GM18873 (cell line): ENCODE results near the gene PIGS.
"Not testable (repeated sequence)": the region's sequence is repeated elsewhere in the genome, so short reads cannot be mapped to it uniquely, and the experiment has no call there.

ENCODE experiments used
- ATAC-seq: cut with Tn5 transposase; IDR thresholded peaks from one replicate; pipeline ENCODE4 v1.9.1; 2021; ENCODE audit warnings: mild to moderate bottlenecking, moderate library complexity, moderate number of reproducible peaks; ENCODE audit not compliant: unreplicated experiment, low FRiP score

PIGS gene

GRCh38 chr17:28532050-28532960, 39.0 kb downstream of the PIGS start:
- ATAC-seq = no peak

DNA sequence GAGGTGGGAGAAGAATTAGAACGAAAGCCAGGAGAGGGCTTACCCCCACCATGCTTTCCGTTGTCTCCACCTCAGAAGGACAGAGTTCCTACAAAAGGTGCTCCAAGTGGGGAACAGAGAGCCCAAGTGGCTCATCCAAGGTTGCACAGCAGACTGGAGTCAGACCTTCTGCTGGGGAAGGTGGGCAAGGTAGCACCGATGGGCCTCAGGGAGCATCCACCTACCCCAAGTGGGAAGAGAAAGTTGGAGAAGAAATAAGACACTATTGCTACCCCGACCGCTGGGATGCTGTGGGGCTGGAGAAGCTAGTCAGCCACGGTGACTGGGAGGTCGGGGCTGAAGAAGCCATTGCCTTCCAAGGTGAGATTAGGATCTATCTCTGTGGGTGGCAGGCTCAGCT, 40.4 kb downstream of the PIGS start:
- no peak for ATAC-seq

- ATAC-seq = no peak
Measured at GRCh38 chr17:28530250-28530649, 41.1 kb downstream of the PIGS start.

DNA sequence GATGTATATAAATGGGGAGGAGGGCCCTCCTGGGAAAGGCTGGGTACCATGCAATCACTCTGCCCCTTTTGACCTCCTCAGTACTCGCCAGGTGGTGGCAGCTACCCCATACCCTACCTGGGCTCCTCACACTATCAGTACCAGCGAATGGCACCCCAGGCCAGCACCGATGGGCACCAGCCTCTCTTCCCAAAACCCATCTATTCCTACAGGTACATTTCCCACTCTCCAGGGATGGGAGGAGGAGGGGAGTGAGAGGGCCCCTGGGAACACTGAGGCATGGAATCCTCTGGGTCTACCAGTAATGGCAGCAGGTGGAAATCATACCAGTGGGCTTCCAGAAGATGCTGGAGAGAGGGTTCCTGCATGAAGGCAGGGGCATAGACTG, 42.3 kb downstream of the PIGS start:
- no peak for ATAC-seq

- no peak for ATAC-seq
Measured at GRCh38 chr17:28528327-28529012, 42.9 kb downstream of the PIGS start.

- ATAC-seq = no peak
Measured at GRCh38 chr17:28527859-28528258, 43.5 kb downstream of the PIGS start.

DNA sequence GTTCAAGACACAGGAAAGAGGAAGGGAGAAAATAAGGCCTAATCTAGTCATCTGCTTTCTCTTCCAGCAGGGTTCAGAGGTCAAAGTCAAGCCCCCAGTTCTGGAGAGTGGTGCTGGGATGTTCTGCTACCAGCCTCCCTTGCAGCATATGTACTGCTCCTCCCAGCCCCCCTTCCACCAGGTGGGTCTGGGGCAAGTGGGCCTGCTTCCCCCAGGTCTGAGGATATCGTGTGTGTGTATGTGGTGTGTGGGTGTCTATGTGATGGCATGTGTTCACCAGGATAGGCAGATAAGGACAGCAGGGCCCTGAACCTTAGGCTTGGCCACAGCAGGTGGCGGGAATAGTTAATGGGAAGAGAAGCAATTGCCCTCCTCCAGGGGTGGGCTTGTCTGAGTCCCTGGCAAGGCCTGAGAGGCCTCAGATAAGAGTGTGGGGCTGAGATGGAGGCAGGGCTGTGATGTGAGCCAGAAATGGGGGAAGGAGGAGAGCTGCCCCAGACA, 44.1 kb downstream of the PIGS start:
- no peak for ATAC-seq

- ATAC-seq = no peak
Measured at GRCh38 chr17:28526381-28526780, 44.9 kb downstream of the PIGS start.

GRCh38 chr17:28524476-28525424, 46.6 kb downstream of the PIGS start:
- ATAC-seq = no peak

DNA sequence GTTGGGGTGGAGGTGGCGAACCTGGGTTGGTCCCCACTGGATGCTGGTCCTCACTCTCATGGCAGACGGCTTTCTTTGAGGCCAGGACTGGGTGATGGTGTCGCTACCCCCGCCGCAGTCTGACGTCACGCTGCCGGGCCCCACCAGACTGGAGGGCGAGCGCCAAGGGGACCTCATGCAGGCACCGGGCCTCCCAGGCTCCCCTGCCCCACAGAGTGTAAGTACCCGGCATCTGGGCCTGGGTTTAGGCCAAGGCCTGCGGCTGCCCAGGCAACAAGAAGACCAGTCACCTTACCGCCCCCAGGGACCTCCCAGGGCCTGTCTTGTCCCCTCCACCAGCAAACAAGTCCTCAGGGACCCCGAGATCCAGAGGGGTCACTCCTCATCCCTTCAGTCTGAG, 47.4 kb downstream of the PIGS start:
- ATAC-seq = no peak

DNA sequence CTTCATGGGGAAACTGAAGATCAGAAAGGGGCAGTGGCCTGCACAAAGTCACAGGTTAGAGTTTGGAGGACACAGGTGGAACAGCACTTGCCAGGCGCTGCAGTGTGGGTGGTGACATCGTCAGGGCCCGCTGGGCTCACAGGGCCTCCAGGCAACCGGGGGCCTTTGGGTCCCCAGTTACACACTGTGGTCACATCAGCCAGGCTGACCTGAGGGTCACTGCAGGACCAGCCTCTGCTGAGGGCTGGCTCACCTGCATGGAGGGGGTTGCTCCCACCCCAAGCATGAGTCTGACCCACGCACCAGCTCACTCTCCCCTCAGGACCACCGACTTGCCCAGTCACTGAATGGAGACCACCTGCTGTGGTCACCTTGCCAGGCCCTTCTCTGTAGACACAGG, 48.1 kb downstream of the PIGS start:
- ATAC-seq = no peak

GRCh38 chr17:28522281-28522680, 49.0 kb downstream of the PIGS start:
- ATAC-seq = not testable (repeated sequence)

DNA sequence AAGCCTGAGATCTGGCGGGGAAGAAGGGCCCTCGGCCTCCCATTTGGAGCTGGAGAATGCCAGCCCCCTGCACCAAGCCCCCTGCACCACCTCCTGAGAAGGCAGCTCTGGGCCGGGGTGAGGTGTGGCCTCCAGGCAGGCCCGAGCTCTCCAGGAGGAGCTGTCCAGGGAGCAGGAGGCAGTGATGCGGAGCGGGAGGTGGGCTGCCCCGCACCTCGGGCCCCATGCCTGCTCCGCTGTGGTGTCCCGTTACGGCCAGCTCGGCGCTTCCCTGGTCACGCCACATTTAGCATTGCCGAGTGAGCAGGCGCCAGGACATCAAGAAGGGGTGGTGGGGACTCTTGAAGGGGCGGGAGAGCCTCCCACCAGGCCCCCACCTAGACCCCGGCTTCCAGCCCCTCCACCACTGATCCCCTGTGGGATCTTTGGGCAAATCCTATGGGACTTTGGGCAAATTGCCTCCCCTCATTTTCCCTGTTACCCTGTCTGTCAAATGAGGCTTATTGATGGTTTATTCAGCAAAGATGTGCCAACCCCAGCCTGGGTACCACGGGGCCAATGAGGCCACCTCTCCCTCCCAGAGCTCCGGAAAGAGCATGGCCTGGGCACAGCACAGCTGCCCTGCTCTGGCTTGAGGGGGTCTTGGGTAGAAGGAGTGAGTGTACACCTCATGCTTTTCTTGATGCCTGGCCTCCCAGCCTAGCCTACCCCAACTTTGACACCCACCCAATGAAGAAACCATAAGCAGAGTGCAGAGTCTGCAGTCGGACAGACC, 49.8 kb downstream of the PIGS start:
- no peak for ATAC-seq

- no peak for ATAC-seq
Measured at GRCh38 chr17:28520687-28521086, 50.6 kb downstream of the PIGS start.

GRCh38 chr17:28519236-28519635, 52.1 kb downstream of the PIGS start:
- no peak for ATAC-seq

GRCh38 chr17:28518578-28518977, 52.7 kb downstream of the PIGS start:
- ATAC-seq = no peak

DNA sequence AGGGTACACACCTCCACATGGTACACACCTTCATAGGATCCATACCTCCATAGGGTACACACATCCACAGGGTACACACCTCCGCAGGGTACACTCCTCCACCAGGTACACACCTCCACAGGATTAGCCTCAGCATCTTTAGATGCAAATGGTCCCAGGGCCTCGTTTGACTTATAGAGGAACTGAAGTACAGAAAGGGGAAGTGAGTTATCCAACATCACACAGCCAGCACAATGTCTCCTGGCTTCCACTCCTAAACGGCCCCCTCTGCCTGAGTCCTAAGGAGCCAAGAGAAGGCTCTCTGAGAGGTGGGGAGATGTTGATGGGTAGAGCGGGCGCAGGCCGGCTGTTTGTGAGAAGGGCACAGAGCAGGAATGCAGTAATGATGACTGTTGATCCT, 53.2 kb downstream of the PIGS start:
- ATAC-seq = no peak

DNA sequence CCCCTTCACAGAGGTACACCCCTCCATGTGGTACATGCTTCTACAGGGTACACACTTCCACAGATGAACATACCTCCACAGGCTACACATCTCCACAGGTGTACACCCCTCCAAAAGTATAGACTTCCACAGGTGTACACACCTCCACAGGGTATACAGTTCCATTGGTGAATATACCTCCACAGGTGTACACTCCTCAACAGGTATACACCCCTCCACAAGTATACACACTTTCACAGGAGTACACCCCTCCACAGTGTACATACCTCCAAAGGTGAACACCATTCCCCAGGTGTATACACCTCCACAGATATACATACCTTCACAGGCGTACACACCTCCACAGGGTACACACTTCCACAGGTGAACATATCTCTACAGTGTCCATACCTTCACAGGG, 55.8 kb downstream of the PIGS start:
- ATAC-seq = no peak

DNA sequence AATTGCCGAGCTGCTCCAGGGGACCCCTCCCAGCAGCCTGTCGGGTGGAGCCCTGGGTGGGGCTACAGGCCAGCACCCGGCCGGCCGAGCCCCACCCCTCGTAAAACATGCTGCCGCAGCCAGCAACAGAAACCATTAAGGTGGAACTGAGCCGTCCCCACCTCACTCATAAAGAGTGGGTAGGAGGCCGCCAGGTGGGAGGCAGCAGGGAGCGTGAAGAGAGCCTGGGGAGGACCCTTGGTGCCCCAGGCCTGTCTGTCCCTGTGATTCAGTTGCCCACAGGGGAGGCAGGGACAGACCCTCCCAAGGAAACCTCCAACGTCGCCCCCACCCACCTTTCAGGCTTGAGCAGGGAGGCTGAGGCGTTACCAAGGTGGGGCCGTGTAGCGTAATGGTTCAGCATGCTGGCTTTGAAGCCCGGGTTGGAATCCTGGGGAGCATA, 56.7 kb downstream of the PIGS start:
- no peak for ATAC-seq

DNA sequence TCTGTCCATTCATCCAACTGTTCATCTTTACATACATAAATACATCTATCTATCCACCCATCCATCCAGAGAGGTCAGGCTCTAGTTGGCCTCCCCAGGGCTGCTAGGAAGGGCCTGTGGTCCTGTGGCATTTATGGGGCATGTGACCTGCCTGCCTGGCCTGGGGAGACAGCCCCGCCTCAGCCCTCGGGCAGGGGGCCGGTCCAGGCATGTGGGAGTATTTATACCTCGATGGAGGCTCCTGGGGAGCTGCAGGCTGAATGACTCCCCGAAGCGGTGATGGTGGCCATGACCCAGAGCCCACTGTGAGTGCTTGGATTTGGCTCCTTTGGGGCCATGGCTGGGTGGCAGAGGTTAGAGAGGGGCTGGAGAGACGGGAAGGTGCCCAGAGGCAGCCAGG, 57.8 kb downstream of the PIGS start:
- no peak for ATAC-seq
